Spleen (tissue), 11 donors: ENCODE results near the gene CPTP. TPM values are rescaled to one million over a fixed set of nuclear protein-coding genes. Genes with fewer than 3 reads are reported as not detected.

Source experiments
- DNase-seq: peaks from one replicate; pipeline ENCODE4 v3.0.0-alpha.2; 2020
- H3K27ac ChIP-seq, 8 donors: fragments of 200-600 bp; sonication (generic) in 7 of 8; 1 replicate in 4 of 8; 2 replicates in 4 of 8; pipeline versions ENCODE4 v1.5.0 to v1.8.0; 2016 to 2021; ENCODE audit warnings: inconsistent platforms in 4 of 8, mild to moderate bottlenecking in 4 of 8, moderate library complexity in 1 of 8
- H3K27me3 ChIP-seq, 7 donors: fragments of 200-600 bp; sonication (generic) in 6 of 7; replicated peaks in 1 of 7; 1 replicate in 4 of 7; 2 replicates in 3 of 7; pipeline versions ENCODE4 v1.5.0 to v1.8.0; 2016 to 2021; ENCODE audit warnings: inconsistent platforms in 3 of 7, mild to moderate bottlenecking in 1 of 7
- H3K36me3 ChIP-seq, 6 donors: fragments of 200-600 bp; sonication (generic) in 5 of 6; 1 replicate in 4 of 6; 2 replicates in 2 of 6; pipeline versions ENCODE4 v1.5.0 to v1.8.0; 2016 to 2021; ENCODE audit warnings: inconsistent platforms in 2 of 6
- H3K4me1 ChIP-seq, 6 donors: fragments of 200-600 bp; sonication (generic) in 5 of 6; 1 replicate in 3 of 6; 2 replicates in 3 of 6; pipeline versions ENCODE4 v1.5.0 to v1.8.0; 2016 to 2021; ENCODE audit warnings: inconsistent platforms in 3 of 6
- H3K4me3 ChIP-seq, 8 donors: fragments of 200-600 bp; sonication (generic) in 7 of 8; 1 replicate in 4 of 8; 2 replicates in 4 of 8; pipeline versions ENCODE4 v1.5.0 to v1.8.0; 2016 to 2021; ENCODE audit warnings: inconsistent platforms in 4 of 8, mild to moderate bottlenecking in 4 of 8, moderate library complexity in 2 of 8
- H3K9me3 ChIP-seq, 8 donors: fragments of 200-600 bp; sonication (generic) in 7 of 8; 1 replicate in 4 of 8; 2 replicates in 4 of 8; pipeline versions ENCODE4 v1.5.0 to v1.8.0; 2016 to 2021; ENCODE audit warnings: inconsistent platforms in 4 of 8
- CTCF ChIP-seq, 11 experiments: fragments of 200-600 bp in 7 of 11; fragments of 450-650 bp in 4 of 11; sonication (generic) in 4 of 11; IDR thresholded peaks in 8 of 11; conservative IDR thresholded peaks in 3 of 11; 1 replicate in 7 of 11; 2 replicates in 4 of 11; pipeline versions ENCODE4 v1.4.0 to v1.8.0; 2016 to 2021; ENCODE audit warnings: antibody characterized with exemption in 11 of 11, inconsistent platforms in 4 of 11, mild to moderate bottlenecking in 1 of 11
- POLR2A ChIP-seq, 3 donors: fragments of 450-650 bp; IDR thresholded peaks; one replicate each; pipeline ENCODE4 v1.5.1; 2017; ENCODE audit warnings: antibody characterized with exemption in 3 of 3, mild to moderate bottlenecking in 1 of 3
- POLR2AphosphoS5 ChIP-seq, 3 donors: sonication (generic); formaldehyde crosslinking; IDR thresholded peaks; one replicate each; pipeline ENCODE4 v1.5.1; 2017; ENCODE audit warnings: antibody characterized with exemption in 3 of 3
- WGBS, 5 donors: extraction: QIAGEN DNeasy Blood & Tissue Kit in 3 of 5; methylation state at CpG; one replicate each; pipeline versions ENCODE4 v1.1.5 to v1.1.7; 2013 to 2018; 5-methylcytosine and 5-hydroxymethylcytosine counted together
- intact Hi-C: fragments of 100-400 bp; cut with DNase I; formaldehyde crosslinking; loops from one replicate; pipeline ENCODE4 v1.15.0; 2023; ENCODE audit warnings: low total_unique reads
- polyA plus RNA-seq, 3 donors: library from polyadenylated mRNA; stranded (reverse); fragments of 200-250 nt; gene quantifications; one replicate each; pipeline ENCODE4 v1.2.1, GENCODE V29; 2013
- total RNA-seq, 7 donors: library from RNA; depleted of rRNA in 3 of 7; stranded (reverse); fragments of >200 nt in 3 of 7; fragmentation: NEBNext Ultra II Directional in 4 of 7; extraction: Animal tissue kit (Norgen Biotek cat#: 25700) in 4 of 7; gene quantifications; one replicate each; pipeline versions ENCODE4 v1.1.0 to v1.2.1, GENCODE V29; 2016 to 2021
- donor health status: healthy with polysubstance abuse.
- donor health status: DM: no; HTN: no; CAD: no; lungs with moderate emphysema.
- donor health status: DM: no; HTN: no; CAD: no.
- donor health status: Bipolar disorder and iron deficiency.
- donor health status: healthy.
- donor health status: DM: no; HTN: no; CAD: no.
- donor health status: DM: yes; HTN: yes; CAD: no.

CPTP gene
- total and polyA plus RNA-seq, 10 donors, result 7.5 to 42.1 (median 25.9) TPM

- H3K27ac ChIP-seq, result no peak overlapping the region
- WGBS, 5 donors, result 24 to 71% (median 57%) methylated on average over 5 to 15 of the region's 15 CpGs
- peaks cover 0 to 33% (median 14%) of the 10 kb centered on the region in 6 donors for H3K4me1 ChIP-seq
- no peak overlapping the region for H3K4me3 ChIP-seq
- DNase-seq, result peak; percentile 91
- H3K27me3 ChIP-seq, result peaks cover 0 to 27% (median 0%) of the 10 kb centered on the region in 7 donors
- H3K36me3 ChIP-seq, result peaks cover 0 to 27% (median 2%) of the 10 kb centered on the region in 6 donors
- no peaks in the 10 kb centered on the region for H3K9me3 ChIP-seq
- no peak for TF ChIP-seq POLR2A (IDR thresholded peaks at IDR 0.05)
- TF ChIP-seq CTCF (IDR thresholded peaks at IDR 0.05 in 8 of 11, conservative IDR thresholded peaks at IDR 0.05 in 3 of 11), result peak; percentile 47 to 81 (median 70)
- TF ChIP-seq POLR2AphosphoS5 (IDR thresholded peaks at IDR 0.05), result no peak
- intact Hi-C loops, result no loop called here
These were observed 34.3 kb upstream of the CPTP start for GRCh38 chr1:1290238-1290731.

- no peak overlapping the region for H3K4me3 ChIP-seq
- WGBS, 5 donors, result 60 to 95% (median 73%) methylated on average over 1 to 28 of the region's 28 CpGs
- no peak for DNase-seq
- peaks cover 0 to 35% (median 4%) of the 10 kb centered on the region in 6 donors for H3K36me3 ChIP-seq
- no peak overlapping the region for H3K27ac ChIP-seq
- peaks cover 0 to 30% (median 13%) of the 10 kb centered on the region in 6 donors for H3K4me1 ChIP-seq
- TF ChIP-seq CTCF (IDR thresholded peaks at IDR 0.05 in 8 of 11, conservative IDR thresholded peaks at IDR 0.05 in 3 of 11) (no peak), POLR2AphosphoS5 (IDR thresholded peaks at IDR 0.05) (peak in 1 of 3 donors; percentile 7)
- H3K9me3 ChIP-seq, result no peaks in the 10 kb centered on the region
- intact Hi-C loops, result no loop called here
- H3K27me3 ChIP-seq, result peaks cover 0 to 19% (median 0%) of the 10 kb centered on the region in 7 donors
These were observed 33.5 kb upstream of the CPTP start for GRCh38 chr1:1291023-1291528.

GRCh38 chr1:1291548-1292441 lies 32.8 kb upstream of the CPTP start:
- DNase-seq, result peak; percentile 92
- TF ChIP-seq CTCF (IDR thresholded peaks at IDR 0.05 in 8 of 11, conservative IDR thresholded peaks at IDR 0.05 in 3 of 11), result peak; percentile 63 to 85 (median 78)
- peak; percentile 37 to 58 (median 39) for TF ChIP-seq POLR2AphosphoS5 (IDR thresholded peaks at IDR 0.05)
- no peak for TF ChIP-seq POLR2A (IDR thresholded peaks at IDR 0.05)
- 39 to 72% (median 52%) methylated on average over 34 to 45 of the region's 45 CpGs for WGBS, 5 donors
- H3K27me3 ChIP-seq, result peaks cover 0 to 12% (median 0%) of the 10 kb centered on the region in 7 donors
- H3K9me3 ChIP-seq, result no peaks in the 10 kb centered on the region
- H3K4me3 ChIP-seq, result no peak overlapping the region
- intact Hi-C loops, result loop anchor here (2.0 kb wide), 1 partner anchor 169 kb away; no protein-coding TSS in a partner anchor
- peaks cover 0 to 42% (median 4%) of the 10 kb centered on the region in 6 donors for H3K36me3 ChIP-seq
- H3K27ac ChIP-seq, result no peak overlapping the region
- peaks cover 0 to 22% (median 10%) of the 10 kb centered on the region in 6 donors for H3K4me1 ChIP-seq

- Histone ChIP-seq H3K36me3 (peaks cover 0 to 45% (median 4%) of the 10 kb centered on the region in 6 donors), H3K4me3 (no peak overlapping the region), H3K27ac (no peak overlapping the region), H3K4me1 (peaks cover 0 to 21% (median 10%) of the 10 kb centered on the region in 6 donors), H3K27me3 (peaks cover 0 to 6% (median 0%) of the 10 kb centered on the region in 7 donors), H3K9me3 (no peaks in the 10 kb centered on the region)
- no peak for TF ChIP-seq CTCF (IDR thresholded peaks at IDR 0.05 in 8 of 11, conservative IDR thresholded peaks at IDR 0.05 in 3 of 11)
- TF ChIP-seq POLR2A (IDR thresholded peaks at IDR 0.05), result no peak
- TF ChIP-seq POLR2AphosphoS5 (IDR thresholded peaks at IDR 0.05), result no peak
- DNase-seq, result peak; percentile 66
- intact Hi-C loops, result loop anchor here (2.0 kb wide), 1 partner anchor 170 kb away; no protein-coding TSS in a partner anchor
- WGBS, 5 donors, result 83 to 93% (median 91%) methylated on average over 8 to 9 of the region's 9 CpGs
These were observed 32.2 kb upstream of the CPTP start for GRCh38 chr1:1292442-1292779.
